HUES64 (cell line): Measurements from ENCODE around the gene TJAP1.
"Not testable (repeated sequence)": the region's sequence is repeated elsewhere in the genome, so short reads cannot be mapped to it uniquely, and the experiment has no call there.

Experiments
- H3K27ac ChIP-seq: 2 replicates; pipeline ENCODE4 v1.7.0; 2013; ENCODE audit warnings: low read depth, low read length, inconsistent platforms
- H3K27me3 ChIP-seq: 2 replicates; pipeline ENCODE4 v1.6.1; 2013; ENCODE audit warnings: mild to moderate bottlenecking, low read length; ENCODE audit not compliant: insufficient read depth
- H3K36me3 ChIP-seq: 2 replicates; pipeline ENCODE4 v1.6.1; 2013; ENCODE audit warnings: mild to moderate bottlenecking, low read length; ENCODE audit not compliant: insufficient read depth
- H3K4me1 ChIP-seq: 2 replicates; pipeline ENCODE4 v1.6.1; 2013; ENCODE audit warnings: mild to moderate bottlenecking, low read length, moderate library complexity; ENCODE audit not compliant: insufficient read depth
- H3K4me3 ChIP-seq: 2 replicates; pipeline ENCODE4 v1.5.1; 2013; ENCODE audit warnings: mild to moderate bottlenecking, low read length, moderate library complexity
- H3K9ac ChIP-seq: 2 replicates; pipeline ENCODE4 v1.6.1; 2013; ENCODE audit warnings: mild to moderate bottlenecking, low read depth, low read length
- H3K9me3 ChIP-seq: 2 replicates; pipeline ENCODE4 v1.6.1; 2013; ENCODE audit warnings: low read depth, low read length; ENCODE audit not compliant: insufficient read depth
- WGBS: fragments of 150-250, 120-280 bp; methylation state at CpG from one replicate; pipeline ENCODE4 v1.1.7; 2013; ENCODE audit warnings: missing lambda C conversion rate; 5-methylcytosine and 5-hydroxymethylcytosine counted together

Gene TJAP1

DNA sequence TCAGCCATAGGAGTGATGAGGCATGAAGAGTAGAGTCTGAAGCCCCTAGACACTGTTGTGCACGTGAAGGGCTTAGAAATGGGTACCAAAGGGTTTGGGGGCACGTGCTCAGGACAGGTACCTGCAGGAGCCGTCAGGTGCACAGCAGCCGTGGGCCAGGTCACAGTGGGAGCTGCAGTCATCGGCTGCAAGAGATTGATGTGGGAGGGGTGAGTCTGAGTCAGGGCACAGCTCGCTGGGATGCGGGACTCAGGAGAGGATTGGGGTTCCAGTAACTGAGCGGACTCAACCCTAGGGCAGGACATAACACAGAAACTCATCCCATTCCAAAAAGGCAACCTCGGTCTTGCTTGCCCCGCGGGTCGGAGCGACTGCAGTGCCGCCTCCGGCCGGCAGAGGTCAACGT, 23.1 kb upstream of the TJAP1 start:
- Histone ChIP-seq H3K27ac (no peak overlapping the region), H3K4me1 (no peaks in the 10 kb centered on the region), H3K36me3 (peaks cover 26% of the 10 kb centered on the region), H3K4me3 (peak overlapping the region; percentile 59), H3K27me3 (peaks cover 34% of the 10 kb centered on the region), H3K9ac (no peak overlapping the region), H3K9me3 (no peaks in the 10 kb centered on the region)
- WGBS: 22% methylated on average over 17 of the region's 17 CpGs

DNA sequence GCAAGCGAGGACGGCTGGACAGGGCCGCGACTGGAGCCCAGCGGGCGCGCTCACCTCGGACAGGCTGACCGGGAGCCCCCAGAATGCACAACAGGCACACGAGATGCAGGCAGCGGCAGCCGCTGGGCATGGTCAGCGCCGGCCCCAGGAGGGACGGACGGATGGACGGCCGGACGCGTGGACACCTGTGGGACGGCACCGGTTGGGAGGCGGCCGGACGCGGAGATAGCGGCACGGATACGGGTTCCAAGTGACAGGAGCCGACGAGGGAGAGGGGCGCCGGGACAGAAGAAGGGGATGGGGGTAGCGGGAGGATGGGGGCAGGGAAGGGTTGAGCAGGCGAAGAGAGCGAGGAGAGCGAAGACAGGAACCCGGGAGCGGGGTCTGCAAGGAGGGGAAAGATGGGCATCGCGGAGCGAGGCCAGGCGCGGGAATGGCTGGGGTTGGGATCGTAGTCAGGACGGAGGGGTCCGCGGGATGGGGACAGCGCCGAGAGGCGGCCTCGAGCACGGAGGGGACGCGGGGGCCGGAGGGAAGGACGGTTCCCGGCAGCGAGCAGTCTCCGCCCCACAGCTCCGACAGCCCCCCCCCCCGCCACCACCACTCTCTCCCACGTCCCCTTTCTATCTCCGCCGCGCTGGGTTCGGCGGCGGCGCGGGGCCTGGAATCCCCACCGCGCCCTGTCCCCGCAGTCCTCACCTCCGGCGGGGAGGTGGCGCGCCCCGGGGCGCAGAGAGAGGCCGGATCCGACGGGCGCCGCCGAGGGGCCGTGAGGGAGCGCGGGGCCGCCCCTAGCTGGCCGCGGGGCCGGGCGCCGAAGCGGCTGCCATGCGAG, 22.5 kb upstream of the TJAP1 start:
- Histone ChIP-seq H3K27me3 (peaks cover 34% of the 10 kb centered on the region), H3K9me3 (no peaks in the 10 kb centered on the region), H3K4me3 (peak overlapping the region; percentile 59), H3K4me1 (no peaks in the 10 kb centered on the region), H3K27ac (no peak overlapping the region), H3K36me3 (peaks cover 20% of the 10 kb centered on the region), H3K9ac (no peak overlapping the region)
- under 1% methylated on average over 96 of the region's 97 CpGs for WGBS

DNA sequence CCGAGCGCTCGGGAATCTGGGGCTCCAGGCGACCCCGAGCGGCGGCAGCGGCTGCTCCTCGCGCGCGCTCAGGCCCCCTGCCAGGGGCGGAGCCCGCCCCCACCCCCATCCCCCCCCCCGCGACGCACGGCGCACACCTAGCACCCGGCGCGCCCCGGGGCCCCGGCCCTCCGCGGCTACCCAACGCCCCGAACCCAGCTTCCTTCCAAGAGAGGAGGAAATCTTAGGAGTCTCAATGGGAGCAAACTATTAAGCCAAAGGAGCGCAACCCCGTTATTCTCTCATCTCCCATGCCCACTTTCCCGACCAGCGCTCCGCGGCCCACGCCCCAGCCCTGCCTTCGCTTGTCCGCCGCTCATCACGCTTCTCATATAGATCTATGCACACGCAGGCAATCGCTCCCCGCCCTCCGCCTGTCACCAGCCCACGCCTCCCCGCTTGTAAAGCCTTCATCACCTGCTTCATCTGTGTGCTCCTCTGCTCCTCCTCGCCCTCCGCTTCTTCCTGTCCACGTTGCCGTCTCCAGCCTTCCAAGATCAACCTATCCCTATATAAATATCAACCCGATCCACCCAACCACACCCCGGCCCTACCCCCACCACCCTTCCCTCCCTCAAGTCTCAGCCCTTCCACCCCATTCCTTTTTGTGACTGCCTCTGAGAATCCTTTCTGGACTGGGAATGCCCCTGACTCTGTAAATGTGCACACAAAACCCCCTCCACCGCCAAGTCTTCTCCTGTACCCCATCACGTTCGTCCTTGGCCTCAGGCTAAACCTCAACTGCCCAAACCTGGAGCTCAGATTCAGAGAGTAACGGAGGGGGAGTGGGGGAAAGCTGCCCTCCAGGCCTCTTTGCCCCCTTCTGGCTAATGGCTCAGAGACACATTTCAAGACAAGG, 21.6 kb upstream of the TJAP1 start, which contains the start of gene DLK2:
TSS of gene DLK2 (minus strand) at position 18 of the 898 bp plus-strand sequence. CDS start 723 bp downstream, outside the sequence.
- Histone ChIP-seq H3K36me3 (peaks cover 12% of the 10 kb centered on the region), H3K4me3 (peak within 1 kb of the TSS; percentile 59), H3K9me3 (no peaks in the 10 kb centered on the region), H3K9ac (no peak within 1 kb of the TSS), H3K27me3 (peaks cover 34% of the 10 kb centered on the region), H3K27ac (no peak within 1 kb of the TSS), H3K4me1 (no peaks in the 10 kb centered on the region)
- 2% methylated on average over 48 of the region's 55 CpGs for WGBS

DNA sequence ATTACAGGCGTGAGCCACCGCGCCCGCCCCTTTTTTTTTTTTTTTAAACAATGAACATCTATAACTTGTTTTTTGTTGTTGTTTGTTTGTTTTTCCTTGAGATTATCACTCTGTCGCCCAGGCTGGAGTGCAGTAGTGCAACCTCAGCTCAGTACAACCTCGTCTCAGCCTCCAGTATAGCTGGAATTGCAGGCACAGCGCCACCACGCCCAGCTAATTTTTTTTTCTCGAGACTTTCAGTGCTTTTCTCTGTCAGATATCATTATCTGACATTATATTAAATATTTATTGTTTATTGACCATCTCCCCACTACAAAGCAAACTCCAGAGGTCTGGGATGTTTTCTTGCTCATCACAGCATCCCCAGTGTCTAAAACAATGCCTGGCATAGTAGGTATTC, 19.7 kb upstream of the TJAP1 start:
- Histone ChIP-seq H3K9ac (no peak overlapping the region), H3K9me3 (no peaks in the 10 kb centered on the region), H3K4me1 (no peaks in the 10 kb centered on the region), H3K4me3 (no peak overlapping the region), H3K36me3 (0 out of 2 replicates have a peak, but pooled peaks cover 2% of the 10 kb centered on the region), H3K27ac (no peak overlapping the region), H3K27me3 (peaks cover 34% of the 10 kb centered on the region)
- WGBS: 84% methylated on average over 6 of the region's 9 CpGs

DNA sequence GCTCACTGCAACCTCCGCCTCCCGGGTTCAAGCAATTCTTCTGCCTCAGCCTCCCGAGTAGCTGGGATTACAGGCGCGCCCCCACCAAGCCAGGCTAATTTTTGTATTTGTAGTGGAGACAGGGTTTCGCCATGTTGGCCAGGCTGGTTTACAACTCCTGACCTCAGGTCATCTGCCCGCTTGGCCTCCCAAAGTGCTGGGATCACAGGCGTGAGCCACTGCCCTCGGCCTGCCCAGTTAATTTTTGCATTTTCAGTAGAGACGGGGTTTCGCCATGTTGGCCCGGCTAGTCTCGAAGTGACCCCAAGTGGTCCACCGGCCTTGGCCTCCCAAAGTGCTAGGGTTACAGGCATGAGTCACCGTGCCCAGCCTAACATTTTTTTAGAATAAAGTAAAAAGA, 19.2 kb upstream of the TJAP1 start:
- not testable (repeated sequence) for H3K27ac ChIP-seq, H3K9ac ChIP-seq, H3K9me3 ChIP-seq, H3K4me3 ChIP-seq, H3K4me1 ChIP-seq, H3K36me3 ChIP-seq
- peaks cover 34% of the 10 kb centered on the region for H3K27me3 ChIP-seq
- WGBS: 95% methylated on average over 15 of the region's 15 CpGs

DNA sequence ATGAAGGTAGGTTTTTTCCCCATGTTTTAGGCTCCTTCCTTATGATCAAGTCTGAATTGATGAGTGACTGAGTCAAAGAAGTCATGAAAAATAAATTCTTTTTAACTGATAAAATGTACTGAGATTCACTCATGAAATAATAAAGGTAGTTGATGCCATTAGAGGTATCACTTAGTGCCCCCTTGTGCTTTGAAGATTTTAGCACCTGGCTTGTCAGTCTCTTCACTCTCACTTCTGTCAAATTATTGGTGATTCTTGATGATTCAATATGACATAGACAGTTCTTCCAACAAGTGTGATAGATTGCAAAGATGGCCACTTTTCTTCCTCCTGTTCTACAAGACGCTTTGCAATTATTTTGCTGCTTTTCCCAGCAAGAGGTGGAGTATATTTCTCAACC, 17.8 kb upstream of the TJAP1 start:
- 79% methylated on average over 1 of the region's 1 CpG for WGBS
- no peak overlapping the region for H3K9ac ChIP-seq
- no peak overlapping the region for H3K4me3 ChIP-seq
- H3K4me1 ChIP-seq: no peaks in the 10 kb centered on the region
- no peaks in the 10 kb centered on the region for H3K36me3 ChIP-seq
- H3K27me3 ChIP-seq: peaks cover 27% of the 10 kb centered on the region
- no peaks in the 10 kb centered on the region for H3K9me3 ChIP-seq
- H3K27ac ChIP-seq: no peak overlapping the region

DNA sequence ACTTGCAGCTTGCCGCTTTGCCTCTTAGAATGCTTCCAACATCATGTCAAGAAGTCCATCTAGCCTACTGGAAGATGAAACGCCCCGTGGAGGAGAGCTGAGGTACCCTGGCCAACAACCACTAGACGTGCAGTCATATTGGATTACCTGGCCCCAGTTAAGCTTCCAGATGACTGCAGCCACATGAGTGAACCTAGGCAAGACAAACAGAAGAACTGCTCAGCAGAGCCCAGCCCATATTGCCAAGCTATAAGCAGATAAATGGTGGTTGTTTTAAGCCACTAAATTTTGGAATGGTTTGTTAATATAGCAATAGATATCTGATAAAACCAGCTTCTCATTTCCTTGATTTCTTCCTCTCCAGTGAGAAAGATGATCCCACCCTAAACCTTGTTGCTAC, 17.3 kb upstream of the TJAP1 start:
- 80% methylated on average over 4 of the region's 4 CpGs for WGBS
- no peaks in the 10 kb centered on the region for H3K36me3 ChIP-seq
- H3K27ac ChIP-seq: no peak overlapping the region
- no peaks in the 10 kb centered on the region for H3K4me1 ChIP-seq
- no peak overlapping the region for H3K4me3 ChIP-seq
- peaks cover 22% of the 10 kb centered on the region for H3K27me3 ChIP-seq
- no peaks in the 10 kb centered on the region for H3K9me3 ChIP-seq
- H3K9ac ChIP-seq: no peak overlapping the region

DNA sequence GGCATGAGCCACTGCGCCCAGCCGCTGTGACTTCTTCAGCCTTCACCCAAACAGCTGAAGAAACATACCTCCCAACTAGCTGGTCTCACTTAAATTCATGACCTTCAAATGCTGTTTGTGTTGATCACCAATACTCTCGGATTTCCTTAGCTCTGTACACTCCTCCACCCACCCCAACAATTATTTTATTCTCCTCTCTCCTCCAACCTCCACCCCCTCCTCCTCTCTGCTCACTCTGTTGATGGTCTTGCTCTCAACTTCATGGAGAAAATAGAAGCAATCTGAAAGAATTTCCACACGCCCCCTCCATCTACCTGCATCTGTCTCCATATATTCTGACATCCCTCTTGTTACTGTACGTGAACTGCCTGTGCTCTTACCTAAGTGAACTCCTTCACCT, 15.4 kb upstream of the TJAP1 start:
- WGBS: 78% methylated on average over 5 of the region's 5 CpGs
- Histone ChIP-seq H3K36me3 (no peaks in the 10 kb centered on the region), H3K9ac (no peak overlapping the region), H3K9me3 (no peaks in the 10 kb centered on the region), H3K27me3 (peaks cover 4% of the 10 kb centered on the region), H3K4me3 (no peak overlapping the region), H3K4me1 (no peaks in the 10 kb centered on the region), H3K27ac (no peak overlapping the region)

DNA sequence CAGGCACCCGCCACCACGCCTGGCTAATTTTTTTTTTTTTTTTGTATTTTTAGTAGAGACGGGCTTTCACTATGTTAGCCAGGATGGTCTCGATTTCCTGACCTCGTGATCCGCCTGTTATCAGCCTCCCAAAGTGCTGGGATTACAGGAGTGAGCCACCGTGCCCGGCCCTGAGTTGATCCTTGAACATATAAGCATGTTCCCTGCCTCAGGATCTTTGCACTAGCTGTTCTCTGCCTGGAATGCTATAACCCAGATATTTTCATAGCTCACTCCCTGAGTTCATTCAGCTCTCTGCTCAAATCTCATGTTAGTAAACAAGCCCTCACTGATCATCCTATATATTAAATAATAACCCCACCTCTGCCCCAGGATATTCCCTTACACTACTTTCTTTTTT, 13.0 kb upstream of the TJAP1 start:
- no peak overlapping the region for H3K9ac ChIP-seq
- no peaks in the 10 kb centered on the region for H3K36me3 ChIP-seq
- 93% methylated on average over 6 of the region's 8 CpGs for WGBS
- H3K9me3 ChIP-seq: no peaks in the 10 kb centered on the region
- H3K4me1 ChIP-seq: 0 out of 2 replicates have a peak, but pooled peaks cover 7% of the 10 kb centered on the region
- H3K27ac ChIP-seq: no peak overlapping the region
- H3K4me3 ChIP-seq: no peak overlapping the region
- no peaks in the 10 kb centered on the region for H3K27me3 ChIP-seq

DNA sequence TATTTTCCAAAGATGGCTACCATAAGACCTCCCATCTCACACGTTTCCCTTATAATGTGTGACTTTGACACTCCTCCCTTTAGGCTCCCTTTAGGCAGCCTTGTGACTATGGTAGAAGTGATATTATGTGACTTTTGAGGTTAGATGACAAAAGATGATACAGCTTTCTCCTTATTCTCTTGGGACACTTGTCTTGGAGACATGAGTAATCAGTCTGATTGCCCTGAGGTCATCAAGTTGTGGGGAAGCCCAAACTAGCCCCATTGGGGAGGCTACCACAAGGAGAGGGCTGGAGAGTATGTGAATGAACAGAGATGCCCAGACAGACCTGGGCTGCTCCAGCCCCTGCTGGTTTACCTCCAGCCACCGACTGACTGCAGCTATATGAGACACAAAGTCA, 11.4 kb upstream of the TJAP1 start:
- Histone ChIP-seq H3K9me3 (no peaks in the 10 kb centered on the region), H3K27me3 (no peaks in the 10 kb centered on the region), H3K9ac (no peak overlapping the region), H3K27ac (no peak overlapping the region), H3K4me3 (no peak overlapping the region), H3K36me3 (no peaks in the 10 kb centered on the region), H3K4me1 (0 out of 2 replicates have a peak, but pooled peaks cover 8% of the 10 kb centered on the region)
- 80% methylated on average over 1 of the region's 2 CpGs for WGBS

DNA sequence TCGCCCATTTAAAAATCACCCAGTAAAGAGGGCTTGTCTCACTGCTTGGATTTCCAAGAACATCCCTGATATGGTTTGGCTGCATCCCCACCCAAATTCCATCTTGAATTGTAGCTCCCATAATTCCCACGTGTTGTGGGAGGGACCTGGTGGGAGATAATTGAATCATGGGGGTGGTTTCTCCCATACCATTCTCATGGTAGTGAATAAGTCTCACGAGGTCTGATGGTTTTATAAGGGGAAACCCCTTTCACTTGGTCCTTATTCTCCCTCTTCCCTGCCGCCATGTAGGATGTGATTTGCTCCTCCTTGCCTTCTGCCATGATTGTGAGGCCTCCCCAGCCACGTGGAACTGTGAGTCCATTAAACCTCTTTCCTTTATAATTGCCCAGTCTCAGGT, 10.1 kb upstream of the TJAP1 start:
- H3K27me3 ChIP-seq, H3K9ac ChIP-seq, H3K27ac ChIP-seq, H3K9me3 ChIP-seq, H3K4me3 ChIP-seq, H3K36me3 ChIP-seq, H3K4me1 ChIP-seq: not testable (repeated sequence)
- 71% methylated on average over 5 of the region's 5 CpGs for WGBS
